GM12872 (cell line): ENCODE data around the gene UHMK1.

ENCODE experiments used
- TF ChIP-seq, protein P1 (sequence below): IDR thresholded peaks from 3 replicates; pipeline ENCODE4 v1.5.1; 2011; ENCODE audit warnings: low read depth, mild to moderate bottlenecking, low read length, moderate library complexity; ENCODE audit not compliant: insufficient read depth

UHMK1 gene

DNA sequence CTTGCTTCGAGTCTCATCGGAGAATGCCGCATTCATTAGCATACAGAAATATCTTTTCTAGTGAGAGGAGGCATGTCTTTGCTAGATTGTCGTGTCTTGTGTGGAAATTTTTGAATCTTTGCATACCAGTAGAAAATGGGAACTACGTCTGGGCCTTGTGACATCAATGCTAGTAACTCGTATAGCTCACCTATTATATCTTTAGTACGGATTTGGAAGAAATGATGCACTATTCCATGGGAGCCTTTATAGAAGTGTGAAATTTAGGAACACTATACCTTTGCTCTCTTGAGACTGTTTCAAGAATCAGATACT, 835 bp downstream of the UHMK1 start:
- TF ChIP-seq, protein P1, sequence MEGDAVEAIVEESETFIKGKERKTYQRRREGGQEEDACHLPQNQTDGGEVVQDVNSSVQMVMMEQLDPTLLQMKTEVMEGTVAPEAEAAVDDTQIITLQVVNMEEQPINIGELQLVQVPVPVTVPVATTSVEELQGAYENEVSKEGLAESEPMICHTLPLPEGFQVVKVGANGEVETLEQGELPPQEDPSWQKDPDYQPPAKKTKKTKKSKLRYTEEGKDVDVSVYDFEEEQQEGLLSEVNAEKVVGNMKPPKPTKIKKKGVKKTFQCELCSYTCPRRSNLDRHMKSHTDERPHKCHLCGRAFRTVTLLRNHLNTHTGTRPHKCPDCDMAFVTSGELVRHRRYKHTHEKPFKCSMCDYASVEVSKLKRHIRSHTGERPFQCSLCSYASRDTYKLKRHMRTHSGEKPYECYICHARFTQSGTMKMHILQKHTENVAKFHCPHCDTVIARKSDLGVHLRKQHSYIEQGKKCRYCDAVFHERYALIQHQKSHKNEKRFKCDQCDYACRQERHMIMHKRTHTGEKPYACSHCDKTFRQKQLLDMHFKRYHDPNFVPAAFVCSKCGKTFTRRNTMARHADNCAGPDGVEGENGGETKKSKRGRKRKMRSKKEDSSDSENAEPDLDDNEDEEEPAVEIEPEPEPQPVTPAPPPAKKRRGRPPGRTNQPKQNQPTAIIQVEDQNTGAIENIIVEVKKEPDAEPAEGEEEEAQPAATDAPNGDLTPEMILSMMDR, result no peak

DNA sequence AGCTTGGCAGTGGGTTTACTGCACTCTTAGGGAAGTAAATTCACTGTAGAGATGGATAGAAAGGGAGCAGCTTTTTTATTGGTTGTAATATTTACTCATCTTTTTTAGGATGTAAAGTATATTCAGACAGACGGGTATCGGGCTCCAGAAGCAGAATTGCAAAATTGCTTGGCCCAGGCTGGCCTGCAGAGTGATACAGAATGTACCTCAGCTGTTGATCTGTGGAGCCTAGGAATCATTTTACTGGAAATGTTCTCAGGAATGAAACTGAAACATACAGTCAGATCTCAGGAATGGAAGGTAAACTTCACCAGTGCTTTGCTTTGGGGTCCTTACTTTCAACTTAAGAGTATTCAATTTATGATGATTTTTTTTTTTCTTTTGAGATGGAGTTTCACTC, 3.2 kb downstream of the UHMK1 start:
- TF ChIP-seq, protein P1, result no peak

DNA sequence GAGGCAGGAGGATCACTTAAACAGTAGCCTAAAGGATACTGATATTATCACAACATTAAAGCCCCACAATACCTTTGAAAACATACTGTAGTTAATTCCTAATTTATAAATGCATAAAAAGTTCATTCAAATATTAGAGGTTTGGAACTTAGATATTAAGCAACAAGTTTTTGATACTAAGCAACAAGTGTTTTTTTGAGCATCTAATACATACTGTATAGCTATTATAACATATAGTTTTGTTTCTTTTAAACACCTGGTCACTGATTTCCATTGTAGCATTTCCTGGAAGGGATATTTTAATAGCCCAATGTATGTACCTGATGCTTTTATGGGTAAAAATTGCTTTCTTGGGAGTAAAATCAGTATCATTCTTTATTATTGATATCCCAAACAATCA, 4.5 kb downstream of the UHMK1 start:
- TF ChIP-seq, protein P1, result no peak

DNA sequence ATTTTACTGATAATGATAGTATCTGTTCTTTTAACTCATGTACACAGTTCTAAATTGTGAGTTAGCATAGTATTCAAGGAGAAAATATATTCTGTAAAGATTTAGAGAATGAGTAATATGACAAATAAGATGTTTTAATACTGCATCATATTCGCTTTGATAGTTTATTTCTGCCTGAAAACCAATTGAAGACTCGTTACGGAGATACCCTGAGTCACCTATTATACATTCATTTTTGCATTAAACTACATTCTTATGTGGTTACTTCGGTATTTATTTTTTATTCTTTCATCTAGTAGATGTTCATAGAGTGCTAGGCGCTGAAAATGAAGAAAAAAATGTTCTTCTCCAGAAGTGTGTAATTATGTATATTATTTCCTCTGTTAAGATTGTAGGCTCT, 5.3 kb downstream of the UHMK1 start:
- TF ChIP-seq, protein P1, result no peak

DNA sequence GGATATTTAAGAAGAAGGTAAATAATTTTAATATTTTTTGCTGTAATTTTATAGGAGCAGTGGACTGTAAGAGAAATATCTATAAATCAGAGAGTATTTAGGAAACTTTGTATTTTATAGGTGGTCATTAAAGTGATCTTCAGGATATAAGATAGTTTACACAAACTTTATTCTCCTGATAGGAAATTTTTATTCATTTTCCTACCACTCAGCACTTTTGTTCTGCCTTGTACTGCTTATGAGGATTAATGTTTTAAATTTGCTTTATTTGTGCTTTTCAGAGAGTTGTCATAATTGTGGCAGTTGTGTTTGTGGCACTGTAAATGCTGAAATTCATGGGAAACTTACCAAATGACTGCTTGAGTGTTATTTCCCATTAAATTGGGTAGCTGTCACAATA, 29.7 kb downstream of the UHMK1 start:
- TF ChIP-seq, protein P1, result no peak

DNA sequence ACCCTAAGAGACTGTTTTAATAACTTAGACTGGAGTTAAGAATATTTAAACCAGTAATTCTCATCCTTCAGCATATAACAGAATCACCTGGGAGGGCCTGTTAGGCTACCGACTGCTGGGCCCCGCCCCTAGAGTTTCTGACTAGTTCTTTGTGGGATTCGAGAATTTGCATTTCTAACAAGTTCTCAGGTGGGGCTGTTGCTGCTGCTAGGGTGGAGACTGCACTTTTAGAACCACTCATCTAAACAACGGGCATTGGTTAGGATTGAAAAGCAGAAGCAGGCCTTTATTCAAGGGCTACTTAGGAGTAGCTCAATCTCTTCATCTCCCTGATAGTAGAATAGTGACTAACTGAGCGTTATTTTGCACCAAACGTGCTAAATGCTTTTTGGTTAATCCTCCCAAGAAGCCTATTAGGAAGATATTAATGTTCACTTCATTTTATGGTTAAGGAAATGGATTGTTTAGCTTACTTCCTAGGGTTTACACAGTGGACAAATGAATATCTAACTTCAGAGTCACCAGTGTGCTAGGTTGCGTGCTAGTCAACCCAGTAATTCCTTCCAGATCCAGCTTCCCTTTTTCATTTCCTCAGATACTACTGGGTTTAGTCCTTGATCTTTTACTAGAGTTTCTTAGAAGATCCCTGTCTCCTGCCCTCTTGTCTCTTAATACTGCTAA, 32.8 kb downstream of the UHMK1 start:
- TF ChIP-seq, protein P1, result no peak

DNA sequence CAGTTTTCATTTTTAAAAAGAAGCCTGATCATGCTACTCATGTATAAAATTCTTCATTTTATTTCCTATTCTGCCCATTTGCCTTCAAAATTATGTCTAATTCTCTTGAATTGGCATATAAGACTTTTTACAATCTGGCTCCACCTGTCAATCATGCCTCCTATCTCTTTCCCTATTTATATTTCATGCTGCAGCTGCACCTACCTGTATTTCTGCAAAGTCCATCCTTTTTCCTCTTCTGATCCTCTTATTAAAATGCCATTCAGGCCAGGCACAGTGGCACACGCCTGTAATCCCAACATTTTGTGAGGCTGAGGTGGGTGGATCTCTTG, 33.3 kb downstream of the UHMK1 start:
- TF ChIP-seq, protein P1, result no peak
